GM19372 (cell line): ENCODE measurements around the gene HES2.
"Not testable (repeated sequence)": the region's sequence is repeated elsewhere in the genome, so short reads cannot be mapped to it uniquely, and the experiment has no call there.

ENCODE experiments used
- ATAC-seq: cut with Tn5 transposase; IDR thresholded peaks from one replicate; pipeline ENCODE4 v1.9.1; 2021; ENCODE audit warnings: mild to moderate bottlenecking, low read depth, moderate library complexity; ENCODE audit not compliant: unreplicated experiment

The HES2 gene

DNA sequence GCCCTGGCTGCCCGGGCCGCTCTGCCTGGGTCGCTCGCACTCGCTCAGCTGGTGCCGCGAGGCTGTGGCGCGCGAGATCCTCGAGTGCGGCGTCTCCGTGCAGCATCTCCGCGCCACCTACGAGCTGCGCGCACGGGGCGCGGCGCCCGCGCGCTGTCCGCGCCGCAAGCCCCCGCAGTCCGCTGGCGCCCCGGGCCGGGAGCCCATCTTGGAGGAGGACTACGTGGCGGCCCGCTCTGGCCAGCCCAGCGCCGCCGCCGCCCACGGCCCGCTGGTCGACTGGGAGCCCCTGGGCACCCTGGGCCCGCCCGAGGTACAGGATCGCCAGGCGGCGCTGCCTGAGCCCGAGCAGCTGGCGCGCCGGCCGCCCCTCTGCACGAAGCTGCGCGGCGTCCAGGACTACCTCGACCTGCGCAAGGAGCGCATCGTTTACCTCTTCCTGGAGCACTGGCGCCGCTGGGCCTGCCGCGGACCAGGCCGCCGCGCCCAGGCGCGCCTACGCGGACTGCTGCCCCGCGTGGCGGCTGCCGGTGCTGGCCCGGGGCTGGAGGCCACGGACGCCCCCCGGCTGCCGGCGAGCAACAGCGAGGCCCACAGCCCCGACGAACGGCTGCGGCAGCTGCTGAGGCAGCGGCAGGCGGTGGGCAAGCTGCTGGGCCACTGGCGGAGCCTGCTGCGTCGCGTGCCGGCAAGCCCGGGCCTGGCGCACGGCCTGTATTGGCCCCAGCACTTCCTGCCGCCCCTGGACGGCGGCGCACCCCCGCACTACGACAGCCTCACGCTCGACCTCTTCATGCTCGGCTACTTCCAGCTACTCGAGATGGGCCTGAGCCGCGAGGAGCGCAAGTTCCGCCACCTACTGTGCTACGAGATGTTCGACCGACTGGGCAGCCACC is 35.4 kb upstream of the HES2 start:
- no peak for ATAC-seq

DNA sequence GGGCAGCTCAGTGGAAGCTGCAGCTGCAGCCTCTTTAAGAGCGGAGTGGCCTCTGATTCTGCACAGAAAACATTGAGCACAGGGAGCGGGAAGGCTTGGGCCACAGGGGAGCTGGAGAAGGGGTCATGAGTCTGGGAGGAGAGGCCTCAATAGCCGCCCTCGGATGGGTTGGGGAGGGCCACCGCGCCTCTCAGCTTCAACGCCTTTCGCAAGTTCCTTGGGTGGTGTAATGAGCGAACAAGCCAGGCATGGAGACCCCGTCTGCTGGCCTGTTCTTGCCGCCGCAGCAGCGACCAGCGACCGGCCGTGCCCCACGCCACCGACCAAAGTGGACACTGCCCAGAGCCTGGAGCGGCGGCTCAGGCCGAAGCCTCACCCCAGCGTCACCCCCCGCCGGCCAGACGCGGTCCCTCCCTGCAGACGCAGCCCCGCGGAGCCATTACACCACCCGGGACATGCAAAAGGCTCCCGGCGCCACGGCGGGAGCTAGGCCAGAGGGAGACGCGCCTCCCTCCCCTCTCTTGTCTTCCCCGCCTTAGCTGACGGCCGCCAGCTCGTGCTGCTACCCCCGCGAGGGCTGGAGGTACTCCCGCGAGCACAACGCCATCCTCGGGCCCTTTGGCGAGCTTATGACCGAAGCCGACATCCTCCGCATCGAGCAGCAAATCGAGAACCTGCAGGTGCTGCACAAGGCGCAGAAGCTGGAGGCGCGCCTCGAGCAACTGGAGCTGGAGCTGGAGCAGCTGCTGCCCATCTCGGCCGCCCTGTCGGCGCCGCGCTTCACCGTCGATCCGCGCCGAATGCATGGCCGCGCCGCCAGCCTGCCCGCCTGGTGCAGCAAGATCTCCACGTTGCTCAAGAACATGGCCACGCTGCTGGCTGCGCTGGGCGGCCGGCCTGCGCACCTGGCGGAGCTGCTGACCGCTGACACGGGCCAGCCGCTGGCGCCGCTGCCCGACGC is 34.5 kb upstream of the HES2 start:
- ATAC-seq, result not testable (repeated sequence)

DNA sequence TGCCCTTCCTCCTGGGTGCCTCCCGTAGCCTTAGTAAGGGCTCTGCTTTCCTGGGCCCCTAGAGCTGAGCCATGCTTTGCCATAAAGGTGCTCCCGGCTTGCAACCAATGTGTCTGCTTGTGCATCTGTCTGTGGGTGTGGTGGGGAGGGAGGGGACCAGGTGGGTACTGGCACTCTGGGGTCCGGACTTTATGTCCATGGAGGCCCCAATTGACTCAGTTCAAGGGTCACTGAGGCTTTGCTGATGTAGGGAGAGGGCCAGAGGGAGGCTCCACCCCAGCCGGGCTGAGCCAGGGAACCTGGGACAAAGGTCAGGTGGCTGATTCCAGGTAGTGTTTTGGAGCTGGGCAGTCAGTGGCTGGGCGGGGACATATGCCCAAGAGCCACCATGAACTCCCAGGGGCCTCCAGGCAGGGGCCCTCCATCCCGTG is 31.2 kb upstream of the HES2 start:
- ATAC-seq, result no peak

DNA sequence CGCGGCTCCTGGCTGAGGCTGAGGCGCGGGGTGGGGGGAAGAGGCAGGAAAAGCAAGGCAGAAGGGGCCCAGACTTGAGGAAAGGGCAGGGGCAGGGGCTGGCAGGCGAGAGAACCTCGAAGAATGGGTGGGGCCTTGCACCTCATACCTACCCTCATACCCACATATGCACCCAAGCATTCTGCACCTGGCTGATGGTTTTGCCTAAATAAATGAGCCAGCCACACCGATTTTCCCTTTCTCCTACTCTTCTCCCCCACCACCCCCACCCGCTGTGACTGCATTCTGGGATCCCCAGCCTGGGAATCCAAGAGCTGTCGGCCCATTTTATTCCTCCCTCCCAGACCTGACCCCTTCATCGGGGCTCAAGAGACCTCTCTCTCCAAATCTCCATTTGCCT is 30.8 kb upstream of the HES2 start:
- not testable (repeated sequence) for ATAC-seq

DNA sequence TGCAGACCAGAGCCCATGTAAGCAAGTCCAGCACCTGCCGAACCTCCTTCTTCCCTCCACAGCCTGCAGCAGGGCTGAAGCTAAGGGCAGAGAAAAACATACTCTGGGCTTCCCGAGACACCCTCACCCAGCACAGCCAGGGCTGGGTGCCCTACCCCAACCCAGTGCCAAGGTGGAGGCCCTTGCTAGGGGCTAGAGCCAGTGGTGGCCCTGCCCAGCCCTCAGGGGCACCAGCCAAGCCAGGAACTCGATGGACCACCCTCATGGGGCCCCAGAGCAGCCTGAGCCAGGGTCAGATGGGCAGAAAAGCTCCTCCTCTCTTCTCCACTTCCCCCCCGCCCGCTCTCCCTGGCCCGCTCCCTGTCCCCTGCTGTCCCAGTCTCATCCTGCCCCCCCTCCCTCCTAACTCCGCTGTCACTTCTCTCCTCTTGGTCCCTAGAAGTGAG is 30.3 kb upstream of the HES2 start:
- no peak for ATAC-seq

DNA sequence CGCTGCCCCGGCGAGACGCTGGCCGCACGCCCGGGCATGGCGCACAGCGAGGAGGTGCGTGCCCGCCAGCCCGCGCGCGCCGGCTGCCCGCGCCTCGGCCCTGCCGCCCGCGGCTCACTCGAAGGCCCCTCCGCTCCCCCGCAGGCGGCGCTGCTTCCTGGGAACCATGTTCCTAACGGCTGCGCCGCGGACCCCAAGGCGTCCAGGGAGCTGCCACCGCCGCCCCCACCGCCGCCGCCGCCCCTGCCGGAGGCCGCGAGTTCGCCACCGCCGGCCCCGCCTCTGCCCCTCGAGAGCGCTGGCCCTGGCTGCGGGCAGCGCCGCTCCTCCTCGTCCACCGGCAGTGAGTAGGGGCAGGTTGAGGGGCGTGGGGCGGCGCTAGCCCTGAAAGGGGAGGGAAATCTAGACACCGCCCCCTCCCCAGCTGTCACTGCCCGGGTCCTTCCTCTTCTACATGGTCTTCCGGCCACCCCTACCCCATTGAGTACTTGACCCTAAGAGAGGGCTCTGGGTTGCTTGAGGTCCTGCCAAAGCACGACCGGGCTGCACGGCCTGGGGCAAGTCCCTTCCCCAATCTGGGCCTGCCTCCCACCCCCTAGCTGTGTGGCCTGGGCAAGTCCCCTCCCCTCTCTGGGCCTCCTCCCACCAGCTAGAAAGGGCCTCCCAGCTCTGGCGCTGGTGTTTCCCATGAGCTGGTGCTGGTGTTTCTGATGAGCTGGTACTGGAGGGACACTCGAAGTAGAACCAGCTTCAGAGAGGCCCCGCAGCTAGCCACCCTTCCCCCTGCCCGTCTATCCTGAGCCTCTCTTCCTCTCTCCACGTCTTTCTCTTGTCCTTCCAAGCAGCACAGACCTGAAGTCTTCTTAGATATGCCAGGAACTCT is 29.3 kb upstream of the HES2 start:
- no peak for ATAC-seq

DNA sequence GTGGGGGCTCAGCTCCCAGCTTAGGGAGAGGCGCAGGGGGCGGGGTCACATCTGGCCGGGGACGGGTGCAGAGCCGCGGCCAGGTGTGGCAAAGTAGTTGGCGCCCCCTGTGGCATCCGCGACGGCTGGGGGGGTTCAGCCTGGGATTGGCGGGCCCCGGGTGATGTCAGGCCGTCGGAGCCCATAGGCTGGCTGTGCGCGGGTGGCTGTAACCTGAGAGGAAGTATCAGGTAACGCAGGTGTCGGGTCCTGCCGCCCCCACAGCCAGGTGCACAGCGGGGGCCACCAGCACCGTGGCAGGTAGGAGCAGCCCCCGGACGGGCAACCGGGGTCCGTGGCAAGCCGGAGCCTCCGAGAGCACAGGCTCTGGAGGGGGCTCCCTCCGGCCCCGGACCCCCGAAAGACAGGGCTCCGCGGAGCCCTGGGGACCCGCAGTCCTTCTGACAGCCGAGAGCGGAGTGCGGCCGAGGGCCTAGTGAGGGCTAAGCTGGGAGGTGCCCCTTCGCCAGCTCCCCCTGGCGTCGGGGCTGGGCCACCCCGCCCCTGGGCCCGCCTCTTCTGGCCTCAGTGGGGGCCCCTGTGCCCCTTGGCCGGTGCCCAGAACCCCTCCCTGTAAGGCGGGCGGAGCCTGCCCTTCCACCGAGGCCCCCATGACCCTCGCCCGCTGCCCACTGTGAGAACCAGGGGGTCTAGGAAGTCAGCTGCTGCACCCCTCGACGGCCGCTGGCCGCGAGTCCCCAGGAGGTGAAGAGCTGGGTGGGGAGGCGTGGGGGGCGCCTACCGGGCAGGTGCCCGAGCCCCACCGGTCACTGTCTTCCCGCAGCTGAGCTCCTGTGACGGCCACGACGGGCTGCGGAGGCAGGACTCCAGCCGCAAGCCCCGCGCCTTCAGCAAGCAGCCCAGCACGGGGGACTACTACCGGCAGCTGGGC is 28.4 kb upstream of the HES2 start:
- no peak for ATAC-seq

DNA sequence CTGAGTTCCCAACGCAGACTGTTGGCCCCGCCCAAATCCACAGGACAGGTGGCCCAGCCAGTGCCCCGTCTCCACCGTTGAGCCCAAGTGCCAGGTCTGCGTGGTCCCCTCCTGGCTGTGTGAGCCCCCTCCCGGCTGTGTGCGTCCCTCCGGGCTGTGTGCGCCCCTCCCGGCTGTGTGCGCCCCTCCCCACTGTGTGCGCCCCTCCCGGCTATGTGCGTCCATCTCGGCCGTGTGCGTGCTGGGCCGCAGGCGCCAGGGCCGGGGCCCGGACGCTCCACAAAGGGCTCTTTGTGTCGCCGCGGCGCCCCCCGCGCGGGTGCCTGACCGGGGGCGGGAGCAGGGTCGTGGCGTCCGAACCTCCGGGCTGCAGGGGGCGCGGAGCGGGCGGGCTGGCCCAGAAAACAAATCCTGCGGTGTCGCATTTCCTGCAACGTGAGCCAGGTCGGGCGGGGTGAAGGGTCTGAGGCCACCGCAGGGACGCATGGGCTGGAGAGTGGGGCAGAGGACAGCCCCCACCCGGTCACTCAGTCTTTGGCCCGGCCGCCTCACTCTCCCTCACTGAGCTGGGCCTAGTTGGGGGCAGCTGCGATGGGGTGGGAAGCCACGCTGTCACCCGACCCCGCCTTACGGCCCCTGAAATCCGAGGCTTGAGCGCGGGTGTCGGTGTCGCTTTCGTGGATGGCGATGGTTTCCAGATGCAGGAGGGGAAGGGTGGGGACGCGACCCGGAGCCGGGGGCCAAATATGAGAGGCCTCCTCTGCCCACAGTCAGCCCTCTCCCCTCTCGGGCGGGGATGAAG is 27.5 kb upstream of the HES2 start:
- ATAC-seq, result no peak

DNA sequence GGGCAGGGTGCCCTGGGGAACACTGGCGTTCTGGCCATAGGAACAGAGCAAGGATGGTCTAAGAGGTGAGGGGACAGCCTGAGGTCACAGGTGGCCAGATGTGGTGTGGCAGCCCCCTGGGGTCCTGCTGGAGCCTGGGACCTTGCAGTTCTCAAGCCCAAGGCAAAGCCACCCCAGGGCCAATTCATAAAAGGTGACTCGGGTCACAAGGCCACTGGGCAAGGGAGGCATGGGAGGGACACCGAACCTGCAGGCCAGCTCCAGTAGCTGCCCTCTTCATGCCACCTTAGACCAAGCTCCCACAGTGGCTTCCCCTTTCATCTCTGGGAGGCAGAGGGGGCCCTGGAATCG is 26.9 kb upstream of the HES2 start:
- ATAC-seq, result no peak

DNA sequence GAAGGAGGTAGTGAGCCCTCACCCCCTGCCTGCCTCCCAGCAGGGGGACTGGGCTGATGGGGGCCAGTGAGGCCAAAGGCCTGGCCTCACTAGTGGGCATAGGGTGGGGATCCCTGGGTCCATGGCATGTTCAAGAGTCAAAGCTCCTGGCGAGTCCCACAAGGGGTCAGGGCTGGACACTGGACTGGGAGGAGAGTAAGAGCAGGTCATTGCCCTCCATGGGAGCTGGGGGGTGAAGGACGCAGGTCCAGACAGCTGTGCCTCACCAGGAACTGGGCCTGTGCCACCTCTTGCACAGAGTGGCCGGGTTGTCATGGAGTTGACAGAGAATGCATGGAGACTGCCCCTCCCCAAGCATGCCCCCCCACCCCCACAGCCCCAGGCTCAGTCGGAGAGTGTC is 26.2 kb upstream of the HES2 start:
- ATAC-seq, result not testable (repeated sequence)

DNA sequence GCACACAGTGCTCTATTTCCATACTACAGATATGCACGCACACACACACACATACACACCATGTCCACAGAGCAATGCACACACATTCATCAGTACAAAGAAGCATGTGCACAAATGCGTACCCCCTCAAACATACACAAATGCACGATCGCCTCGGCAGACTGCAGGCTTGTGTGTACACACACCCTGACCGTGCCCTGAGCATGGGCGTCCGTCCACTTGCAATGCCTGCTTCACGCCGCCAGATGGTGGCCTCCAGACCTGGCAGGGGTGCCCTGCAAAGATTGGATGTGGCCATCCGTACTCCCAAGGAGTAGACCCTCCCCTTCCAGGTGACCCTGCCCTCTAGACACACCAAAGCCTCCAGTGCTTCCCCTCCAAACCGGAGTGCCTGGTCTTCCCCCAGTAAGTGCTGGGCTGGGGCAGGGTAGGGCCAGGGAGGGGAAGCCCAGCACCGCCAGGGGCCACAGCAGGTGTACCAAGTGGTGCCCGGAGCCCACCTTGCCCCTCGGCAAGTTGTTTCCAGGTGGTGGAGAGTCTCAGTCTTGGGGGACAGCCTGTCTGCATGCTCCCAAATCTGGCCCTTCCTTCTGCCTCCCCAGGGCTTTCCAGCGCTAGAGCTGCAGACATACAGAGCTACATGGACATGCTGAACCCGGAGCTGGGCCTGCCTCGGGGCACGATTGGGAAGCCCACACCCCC is 25.5 kb upstream of the HES2 start:
- ATAC-seq, result no peak

DNA sequence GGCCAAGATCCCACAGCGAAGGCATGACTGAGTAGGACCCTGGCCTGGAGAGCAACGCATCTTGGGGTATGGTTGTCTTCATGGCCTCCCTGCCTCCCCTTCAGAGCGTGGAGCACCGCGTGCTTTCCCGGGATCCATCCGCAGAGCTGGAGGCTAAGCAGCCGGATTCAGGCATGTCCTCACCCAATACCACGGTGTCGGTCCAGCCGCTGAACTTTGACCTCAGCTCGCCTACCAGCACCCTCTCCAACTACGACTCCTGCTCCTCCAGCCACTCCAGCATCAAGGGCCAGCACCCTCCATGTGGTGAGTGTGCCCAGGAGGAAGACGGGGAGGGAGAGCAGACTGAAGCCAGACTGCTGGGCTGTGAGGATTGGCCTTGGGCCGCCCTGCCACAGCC is 24.7 kb upstream of the HES2 start:
- no peak for ATAC-seq

DNA sequence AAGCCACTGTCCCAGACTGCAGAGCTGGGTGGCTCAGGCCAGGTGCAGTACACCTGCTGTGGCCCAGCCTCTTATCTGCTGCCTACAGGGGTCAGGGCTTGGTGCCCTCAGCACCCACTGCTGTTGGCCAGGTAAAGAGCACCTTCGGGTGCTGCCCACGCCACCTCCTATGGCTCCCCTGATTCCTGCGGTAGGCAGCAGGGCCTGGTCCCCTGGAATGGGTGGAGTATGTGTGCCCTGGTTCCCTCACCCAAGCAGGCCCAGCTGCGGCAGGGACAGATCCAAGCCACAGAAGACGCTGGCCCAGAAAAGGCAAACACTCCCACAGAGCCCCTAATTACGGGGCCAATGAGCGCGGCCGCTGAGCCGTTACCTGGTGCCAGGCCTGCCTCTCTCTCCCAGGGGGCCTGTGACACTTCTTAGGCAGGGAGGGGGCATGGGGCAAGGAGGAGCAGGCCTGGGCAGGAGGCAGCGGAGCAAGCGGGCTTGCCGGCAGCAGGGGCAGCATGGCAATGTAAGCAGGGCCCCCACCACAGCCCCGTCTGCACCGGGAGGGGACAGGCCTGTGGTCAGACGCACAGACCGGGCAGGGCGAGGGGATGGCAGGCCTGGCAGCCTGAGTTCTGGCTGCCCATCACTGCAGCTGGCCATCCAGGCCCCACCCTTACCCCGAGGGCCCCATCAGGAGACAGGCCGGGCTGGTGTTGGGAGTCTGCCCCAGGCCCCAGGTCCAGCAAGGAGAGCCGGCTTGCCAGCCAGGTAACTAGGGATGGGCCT is 23.8 kb upstream of the HES2 start:
- ATAC-seq, result no peak

DNA sequence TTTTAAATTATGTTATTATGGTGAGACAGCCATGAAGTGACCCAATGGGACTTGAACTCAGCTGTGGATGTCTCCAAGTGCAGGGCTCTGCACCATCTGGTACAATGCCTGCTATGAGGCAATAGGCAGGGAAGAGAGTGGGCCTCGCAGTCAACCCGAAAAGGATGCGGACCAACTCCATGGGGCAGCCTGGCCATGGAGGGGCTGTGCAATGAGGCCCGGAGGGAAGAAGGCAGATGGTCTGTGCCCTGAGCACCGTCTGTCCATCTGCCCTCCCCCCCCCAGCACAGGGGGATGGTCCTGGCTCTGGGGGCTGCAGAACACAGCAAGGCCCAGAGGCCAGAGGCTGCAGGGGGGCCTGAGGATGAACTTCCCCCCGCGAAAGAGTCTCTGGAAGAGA is 21.9 kb upstream of the HES2 start:
- ATAC-seq, result no peak

DNA sequence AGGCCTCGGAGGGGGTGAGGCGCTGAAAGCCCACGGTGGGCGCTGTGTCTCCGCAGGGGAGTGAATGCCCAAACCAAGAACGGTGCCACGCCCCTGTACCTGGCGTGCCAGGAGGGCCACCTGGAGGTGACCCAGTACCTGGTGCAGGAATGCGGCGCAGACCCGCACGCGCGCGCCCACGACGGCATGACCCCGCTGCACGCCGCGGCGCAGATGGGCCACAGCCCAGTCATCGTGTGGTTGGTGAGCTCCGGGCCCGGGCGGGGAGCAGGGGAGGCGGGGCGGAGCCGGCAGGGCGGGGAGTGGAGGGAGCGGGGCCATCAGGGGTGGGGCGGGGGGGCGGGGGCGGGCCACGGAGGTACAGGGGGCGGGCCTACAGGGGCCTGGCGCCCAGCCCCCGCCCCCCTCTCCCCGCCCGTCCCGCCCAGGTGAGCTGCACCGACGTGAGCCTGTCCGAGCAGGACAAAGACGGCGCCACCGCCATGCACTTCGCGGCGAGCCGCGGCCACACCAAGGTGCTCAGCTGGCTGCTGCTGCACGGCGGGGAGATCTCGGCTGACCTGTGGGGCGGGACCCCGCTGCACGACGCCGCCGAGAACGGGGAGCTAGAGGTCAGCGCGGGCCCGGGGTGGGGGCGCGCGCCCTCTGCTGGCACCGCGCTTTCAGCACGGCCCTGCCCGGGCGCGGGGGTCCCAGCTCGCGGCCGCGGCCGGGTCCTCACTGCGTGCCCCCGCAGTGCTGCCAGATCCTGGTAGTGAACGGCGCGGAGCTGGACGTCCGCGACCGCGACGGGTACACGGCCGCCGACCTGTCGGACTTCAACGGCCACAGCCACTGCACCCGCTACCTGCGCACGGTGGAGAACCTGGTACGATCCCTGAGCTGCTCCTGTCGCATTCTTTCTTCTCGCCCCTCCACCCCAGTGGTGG is 20.7 kb upstream of the HES2 start:
- no peak for ATAC-seq

DNA sequence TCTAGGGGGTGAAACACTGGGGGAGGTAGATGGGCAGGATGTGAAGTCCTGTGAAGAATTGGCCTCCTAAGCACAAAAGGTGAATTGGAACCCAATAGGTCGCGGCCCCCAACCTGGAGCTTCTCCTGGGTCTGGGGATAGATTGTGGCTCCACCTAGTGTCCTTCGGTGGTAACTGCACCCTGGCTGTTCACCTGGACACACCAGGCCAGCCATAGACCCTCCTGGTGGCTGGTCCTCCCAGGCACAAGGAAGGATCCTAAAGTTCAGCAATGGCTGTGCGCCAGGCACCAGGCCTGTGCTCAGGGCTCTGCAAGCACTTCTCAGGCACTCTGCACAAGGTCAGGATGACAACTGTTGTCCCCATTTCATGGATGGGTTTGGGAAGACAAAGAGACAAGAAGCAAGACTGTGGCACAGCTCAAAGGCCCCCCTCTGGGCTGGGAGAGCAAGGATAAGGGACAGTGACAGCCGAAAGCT is 18.4 kb upstream of the HES2 start:
- no peak for ATAC-seq
